Trophoblast cell (in vitro differentiated cells and primary cell): ENCODE results near the gene MYOZ2.

Source experiments
- DNase-seq, 2 donors: peaks; one replicate each; pipeline ENCODE4 v3.0.0-alpha.2; 2016
- H2AFZ ChIP-seq: 2 replicates; pipeline ENCODE4 v1.6.1; 2013; ENCODE audit warnings: low read length, moderate library complexity, mild to moderate bottlenecking; ENCODE audit not compliant: insufficient read depth, poor library complexity
- H2AK5ac ChIP-seq: 2 replicates; pipeline ENCODE4 v1.6.1; 2013; ENCODE audit warnings: mild to moderate bottlenecking, low read length
- H2BK120ac ChIP-seq: 2 replicates; pipeline ENCODE4 v1.6.1; 2013; ENCODE audit warnings: low read length, mild to moderate bottlenecking, moderate library complexity; ENCODE audit not compliant: insufficient read depth, poor library complexity
- H2BK12ac ChIP-seq: 2 replicates; pipeline ENCODE4 v1.6.1; 2013; ENCODE audit warnings: mild to moderate bottlenecking, low read length, moderate library complexity
- H2BK5ac ChIP-seq: 2 replicates; pipeline ENCODE4 v1.6.1; 2013; ENCODE audit warnings: low read length, low read depth, moderate library complexity, mild to moderate bottlenecking; ENCODE audit not compliant: poor library complexity
- H3K14ac ChIP-seq: 2 replicates; pipeline ENCODE4 v1.6.1; 2013; ENCODE audit warnings: mild to moderate bottlenecking, low read length
- H3K18ac ChIP-seq: 2 replicates; pipeline ENCODE4 v1.6.1; 2013; ENCODE audit warnings: mild to moderate bottlenecking, low read length
- H3K23ac ChIP-seq: 2 replicates; pipeline ENCODE4 v1.6.1; 2013; ENCODE audit warnings: low read length
- H3K27ac ChIP-seq: 2 replicates; pipeline ENCODE4 v1.5.1; 2013; ENCODE audit warnings: low read depth, mild to moderate bottlenecking, inconsistent platforms, low read length, moderate library complexity
- H3K27me3 ChIP-seq: 2 replicates; pipeline ENCODE4 v1.6.1; 2013; ENCODE audit warnings: inconsistent platforms, mild to moderate bottlenecking, low read length, moderate library complexity; ENCODE audit not compliant: insufficient read depth
- H3K36me3 ChIP-seq, 2 experiments: 1 replicate in 1 of 2; 2 replicates in 1 of 2; pipeline ENCODE4 v1.6.1; 2013; ENCODE audit warnings: low read length in 2 of 2, mild to moderate bottlenecking in 2 of 2, moderate library complexity in 1 of 2; ENCODE audit not compliant: insufficient read depth in 2 of 2, control insufficient read depth in 1 of 2
- H3K4ac ChIP-seq: 2 replicates; pipeline ENCODE4 v1.6.1; 2013; ENCODE audit warnings: low read depth, mild to moderate bottlenecking, low read length, moderate library complexity
- H3K4me1 ChIP-seq, 2 experiments: 1 replicate in 1 of 2; 2 replicates in 1 of 2; pipeline ENCODE4 v1.6.1; 2013; ENCODE audit warnings: low read length in 2 of 2, mild to moderate bottlenecking in 2 of 2, moderate library complexity in 1 of 2; ENCODE audit not compliant: insufficient read depth in 2 of 2, control insufficient read depth in 1 of 2
- H3K4me2 ChIP-seq: 2 replicates; pipeline ENCODE4 v1.6.1; 2013; ENCODE audit warnings: inconsistent platforms, mild to moderate bottlenecking, low read length, moderate library complexity
- H3K4me3 ChIP-seq: 2 replicates; pipeline ENCODE4 v1.5.1; 2013; ENCODE audit warnings: mild to moderate bottlenecking, low read depth, low read length, inconsistent platforms
- H3K79me1 ChIP-seq: one replicate; pipeline ENCODE4 v1.6.1; 2013; ENCODE audit warnings: low read length
- H3K79me2 ChIP-seq: 2 replicates; pipeline ENCODE4 v1.6.1; 2013; ENCODE audit warnings: low read length, mild to moderate bottlenecking; ENCODE audit not compliant: control insufficient read depth, insufficient read depth, poor library complexity
- H3K9ac ChIP-seq: 2 replicates; pipeline ENCODE4 v1.6.1; 2013; ENCODE audit warnings: mild to moderate bottlenecking, low read length
- H3K9me3 ChIP-seq: 2 replicates; pipeline ENCODE4 v1.6.1; 2013; ENCODE audit warnings: low read depth, mild to moderate bottlenecking, control low read depth, inconsistent platforms, low read length; ENCODE audit not compliant: insufficient read depth
- H4K12ac ChIP-seq: 2 replicates; pipeline ENCODE4 v1.6.1; 2013; ENCODE audit warnings: low read depth, mild to moderate bottlenecking, low read length, moderate library complexity
- H4K8ac ChIP-seq: 2 replicates; pipeline ENCODE4 v1.6.1; 2013; ENCODE audit warnings: low read depth, mild to moderate bottlenecking, low read length, moderate library complexity
- H4K91ac ChIP-seq: one replicate; pipeline ENCODE4 v1.6.1; 2013; ENCODE audit warnings: low read depth, mild to moderate bottlenecking, low read length, moderate library complexity
- WGBS: extraction: QIAGEN DNeasy Blood & Tissue Kit; methylation state at CpG from one replicate; pipeline ENCODE4 v1.1.7; 2013; ENCODE audit warnings: missing lambda C conversion rate; ENCODE audit not compliant: insufficient read length, insufficient coverage; ENCODE audit errors: extremely low coverage; 5-methylcytosine and 5-hydroxymethylcytosine counted together

MYOZ2 gene

GRCh38 chr4:119110121-119110520 is 25.5 kb upstream of the MYOZ2 start:
- H4K91ac ChIP-seq: no peak overlapping the region
- no CpG with 5 or more reads among the region's 2 CpGs for WGBS

GRCh38 chr4:119111296-119111695 is 24.3 kb upstream of the MYOZ2 start:
- no peak overlapping the region for H2BK5ac ChIP-seq
- no peak overlapping the region for H2BK12ac ChIP-seq
- H3K4me3 ChIP-seq: no peak overlapping the region
- no peak overlapping the region for H4K91ac ChIP-seq
- no peaks in the 10 kb centered on the region for H3K27me3 ChIP-seq
- no peak overlapping the region for H2BK120ac ChIP-seq
- no peak for DNase-seq
- H4K8ac ChIP-seq: no peak overlapping the region
- H4K12ac ChIP-seq: no peak overlapping the region
- H3K9me3 ChIP-seq: no peaks in the 10 kb centered on the region
- no peak overlapping the region for H3K9ac ChIP-seq
- H3K27ac ChIP-seq: no peak overlapping the region
- no peak overlapping the region for H3K23ac ChIP-seq
- peaks cover 2% of the 10 kb centered on the region for H3K79me2 ChIP-seq
- no peak overlapping the region for H3K4ac ChIP-seq
- H2AFZ ChIP-seq: no peak overlapping the region
- no peaks in the 10 kb centered on the region for H3K36me3 ChIP-seq
- H3K4me2 ChIP-seq: no peak overlapping the region
- no peak overlapping the region for H3K14ac ChIP-seq
- no peaks in the 10 kb centered on the region for H3K79me1 ChIP-seq
- no peak overlapping the region for H2AK5ac ChIP-seq
- no peak overlapping the region for H3K18ac ChIP-seq
- H3K4me1 ChIP-seq: peaks cover 3% of the 10 kb centered on the region in 2 experiments

More at GRCh38 chr4:119110121-119110520, 25.5 kb upstream of the MYOZ2 start:
- no peaks in the 10 kb centered on the region for H3K36me3 ChIP-seq
- no peak overlapping the region for H4K8ac ChIP-seq
- no peak overlapping the region for H3K27ac ChIP-seq
- no peak overlapping the region for H4K12ac ChIP-seq
- H2BK5ac ChIP-seq: no peak overlapping the region
- no peak overlapping the region for H3K4ac ChIP-seq
- no peak overlapping the region for H2AFZ ChIP-seq
- H3K27me3 ChIP-seq: no peaks in the 10 kb centered on the region
- no peak overlapping the region for H3K4me3 ChIP-seq
- H3K4me1 ChIP-seq: peaks cover 3 to 5% of the 10 kb centered on the region in 2 experiments
- no peak for DNase-seq
- H3K18ac ChIP-seq: no peak overlapping the region
- no peaks in the 10 kb centered on the region for H3K9me3 ChIP-seq
- no peaks in the 10 kb centered on the region for H3K79me1 ChIP-seq
- no peak overlapping the region for H3K23ac ChIP-seq
- no peak overlapping the region for H3K14ac ChIP-seq
- H3K79me2 ChIP-seq: peaks cover 2% of the 10 kb centered on the region
- H3K9ac ChIP-seq: no peak overlapping the region
- no peak overlapping the region for H3K4me2 ChIP-seq
- H2BK12ac ChIP-seq: no peak overlapping the region
- H2BK120ac ChIP-seq: no peak overlapping the region
- H2AK5ac ChIP-seq: no peak overlapping the region

DNA sequence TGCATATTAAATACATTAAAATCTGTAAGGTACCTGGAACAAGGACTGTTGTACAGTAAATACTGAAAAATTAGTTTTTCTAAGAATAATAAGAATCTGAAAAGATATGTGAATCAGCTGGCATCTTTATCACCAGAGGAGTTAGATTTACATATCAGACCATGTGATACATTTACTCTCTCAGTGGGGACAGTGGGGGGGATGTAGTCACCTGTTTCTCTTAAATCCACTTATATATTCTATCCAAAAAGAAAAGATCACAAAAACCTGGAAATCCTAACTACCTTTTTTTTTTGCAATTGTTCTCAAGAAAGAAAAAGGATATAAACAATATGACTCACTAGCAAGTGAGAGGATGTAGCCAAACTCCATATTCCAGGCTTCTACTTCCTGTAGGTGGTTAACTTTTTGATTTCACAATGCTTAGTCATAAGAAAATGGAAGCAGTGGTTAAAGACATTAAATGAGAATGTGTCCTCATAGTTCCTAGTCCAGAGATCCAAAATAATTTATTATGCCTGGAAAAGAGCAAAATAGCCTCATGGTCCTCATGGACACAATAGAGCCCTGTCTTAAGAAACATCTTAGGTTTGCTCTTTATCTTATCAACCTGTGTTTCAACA is 22.5 kb upstream of the MYOZ2 start:
- peak in 1 of 2 donors; percentile 39 for DNase-seq
- H3K18ac ChIP-seq: no peak overlapping the region
- H2AK5ac ChIP-seq: no peak overlapping the region
- H2AFZ ChIP-seq: no peak overlapping the region
- H3K79me1 ChIP-seq: no peaks in the 10 kb centered on the region
- H3K4me1 ChIP-seq: no peaks in the 10 kb centered on the region
- H3K14ac ChIP-seq: no peak overlapping the region
- no peak overlapping the region for H3K4ac ChIP-seq
- H2BK120ac ChIP-seq: no peak overlapping the region
- H3K23ac ChIP-seq: no peak overlapping the region
- no peak overlapping the region for H3K27ac ChIP-seq
- no peak overlapping the region for H2BK5ac ChIP-seq
- H3K79me2 ChIP-seq: no peaks in the 10 kb centered on the region
- no peak overlapping the region for H4K8ac ChIP-seq
- no peak overlapping the region for H3K9ac ChIP-seq
- H2BK12ac ChIP-seq: no peak overlapping the region
- no peak overlapping the region for H3K4me2 ChIP-seq
- no peak overlapping the region for H4K12ac ChIP-seq
- no peaks in the 10 kb centered on the region for H3K36me3 ChIP-seq
- H4K91ac ChIP-seq: no peak overlapping the region
- no peaks in the 10 kb centered on the region for H3K9me3 ChIP-seq
- no peak overlapping the region for H3K4me3 ChIP-seq
- no peaks in the 10 kb centered on the region for H3K27me3 ChIP-seq

- no peak overlapping the region for H3K18ac ChIP-seq
- H3K4me1 ChIP-seq: no peaks in the 10 kb centered on the region
Measured at GRCh38 chr4:119116021-119116420, 19.6 kb upstream of the MYOZ2 start.

More at GRCh38 chr4:119116021-119116420, 19.6 kb upstream of the MYOZ2 start:
- no peak overlapping the region for H2BK120ac ChIP-seq
- no CpG with 5 or more reads among the region's 4 CpGs for WGBS
- no peaks in the 10 kb centered on the region for H3K79me2 ChIP-seq
- no peak overlapping the region for H4K12ac ChIP-seq
- H3K4me2 ChIP-seq: no peak overlapping the region
- H3K23ac ChIP-seq: no peak overlapping the region
- no peak overlapping the region for H3K4ac ChIP-seq
- no peaks in the 10 kb centered on the region for H3K9me3 ChIP-seq
- no peak for DNase-seq
- H3K4me3 ChIP-seq: no peak overlapping the region
- H3K36me3 ChIP-seq: no peaks in the 10 kb centered on the region
- H4K91ac ChIP-seq: no peak overlapping the region
- H2BK5ac ChIP-seq: no peak overlapping the region
- H3K27ac ChIP-seq: no peak overlapping the region
- H3K9ac ChIP-seq: no peak overlapping the region
- H3K27me3 ChIP-seq: no peaks in the 10 kb centered on the region
- no peak overlapping the region for H4K8ac ChIP-seq
- no peak overlapping the region for H2AK5ac ChIP-seq
- no peak overlapping the region for H2BK12ac ChIP-seq
- no peaks in the 10 kb centered on the region for H3K79me1 ChIP-seq
- no peak overlapping the region for H3K14ac ChIP-seq
- H2AFZ ChIP-seq: no peak overlapping the region
